ENCODE results near the gene MPDZ. TPM values are rescaled to one million over a fixed set of nuclear protein-coding genes. Genes with fewer than 3 reads are reported as not detected.

The MPDZ gene
- total and polyA plus RNA-seq, 2 experiments from 2014 or later, result 33.0 to 43.1 TPM

GRCh38 chr9:13209498-13209897 is 70.0 kb downstream of the MPDZ start (continued):
- TF ChIP-seq REST (IDR thresholded peaks at IDR 0.05; ENCODE audit: unreplicated experiment) (no peak), STAT1 (IDR thresholded peaks at IDR 0.05; ENCODE audit: unreplicated experiment) (no peak), JUNB (IDR thresholded peaks at IDR 0.05; ENCODE audit: unreplicated experiment) (no peak), CTCF (conservative IDR thresholded peaks at IDR 0.05; ENCODE audit: low read depth in 2 of 2) (no peak), CREB1 (CRISPR knock-in tag; IDR thresholded peaks at IDR 0.05; ENCODE audit: low read depth) (no peak), ZNF114 (CRISPR knock-in tag; IDR thresholded peaks at IDR 0.05) (no peak), NANOG (IDR thresholded peaks at IDR 0.05; ENCODE audit: borderline replicate concordance) (no peak), EZH2phosphoT487 (IDR thresholded peaks at IDR 0.05; ENCODE audit: unreplicated experiment) (no peak)

- H3K27ac ChIP-seq (ENCODE audit: low read depth), result no peak overlapping the region
- H4K20me1 ChIP-seq (replicated peaks; ENCODE audit: insufficient read depth), result no peaks in the 10 kb centered on the region
- no peak for ATAC-seq
- no peaks in the 10 kb centered on the region for H3F3A ChIP-seq (replicated peaks; ENCODE audit: low read depth)
- no peak overlapping the region for H3K27ac Mint-ChIP-seq
- no peaks in the 10 kb centered on the region for H3K79me2 ChIP-seq (replicated peaks; ENCODE audit: insufficient read depth)
- no peak overlapping the region for H3K4me3 ChIP-seq
- peaks cover 5% of the 10 kb centered on the region; the same call in 2 of the 3 replicates for H3K4me1 Mint-ChIP-seq
- no peaks in the 10 kb centered on the region for H3K4me1 ChIP-seq (ENCODE audit: insufficient read depth)
- no peaks in the 10 kb centered on the region for H3K9me2 ChIP-seq (ENCODE audit: insufficient read depth)
- no peak overlapping the region for H3K4me3 Mint-ChIP-seq
- no peak overlapping the region for H3K4me2 ChIP-seq
- H3K27me3 ChIP-seq (ENCODE audit: insufficient read depth), result no peaks in the 10 kb centered on the region
- H3K9me3 Mint-ChIP-seq, result no peaks in the 10 kb centered on the region
- peaks cover 2% of the 10 kb centered on the region for H3K27me3 Mint-ChIP-seq (ENCODE audit: insufficient read depth, low read depth, poor library complexity)
- peaks cover 14% of the 10 kb centered on the region for H3K36me3 Mint-ChIP-seq (ENCODE audit: low read depth)
- H3K36me3 ChIP-seq (ENCODE audit: insufficient read depth), result peaks cover 3% of the 10 kb centered on the region
- DNase-seq (ENCODE audit: low spot score), result no peak
- no peak overlapping the region for H2AFZ ChIP-seq
- TF ChIP-seq JUNB (IDR thresholded peaks at IDR 0.05; ENCODE audit: unreplicated experiment) (no peak), CREB1 (CRISPR knock-in tag; IDR thresholded peaks at IDR 0.05; ENCODE audit: low read depth) (no peak), ETS1 (IDR thresholded peaks at IDR 0.05) (no peak), CTCF (conservative IDR thresholded peaks at IDR 0.05; ENCODE audit: low read depth in 2 of 2) (no peak), REST (IDR thresholded peaks at IDR 0.05; ENCODE audit: unreplicated experiment) (no peak), NANOG (IDR thresholded peaks at IDR 0.05; ENCODE audit: borderline replicate concordance) (no peak)
Observed at GRCh38 chr9:13205824-13206223, 73.7 kb downstream of the MPDZ start.

All from GM23338 (cell line).